Measurements from ENCODE around the gene CYS1. TPM values are rescaled to one million over a fixed set of nuclear protein-coding genes. Genes with fewer than 3 reads are reported as not detected.
"Not testable (repeated sequence)": the region's sequence is repeated elsewhere in the genome, so short reads cannot be mapped to it uniquely, and the experiment has no call there.

Gene CYS1
- total and polyA plus RNA-seq, 7 experiments from 2014 or later, result 1.3 TPM; not detected in 6

DNA sequence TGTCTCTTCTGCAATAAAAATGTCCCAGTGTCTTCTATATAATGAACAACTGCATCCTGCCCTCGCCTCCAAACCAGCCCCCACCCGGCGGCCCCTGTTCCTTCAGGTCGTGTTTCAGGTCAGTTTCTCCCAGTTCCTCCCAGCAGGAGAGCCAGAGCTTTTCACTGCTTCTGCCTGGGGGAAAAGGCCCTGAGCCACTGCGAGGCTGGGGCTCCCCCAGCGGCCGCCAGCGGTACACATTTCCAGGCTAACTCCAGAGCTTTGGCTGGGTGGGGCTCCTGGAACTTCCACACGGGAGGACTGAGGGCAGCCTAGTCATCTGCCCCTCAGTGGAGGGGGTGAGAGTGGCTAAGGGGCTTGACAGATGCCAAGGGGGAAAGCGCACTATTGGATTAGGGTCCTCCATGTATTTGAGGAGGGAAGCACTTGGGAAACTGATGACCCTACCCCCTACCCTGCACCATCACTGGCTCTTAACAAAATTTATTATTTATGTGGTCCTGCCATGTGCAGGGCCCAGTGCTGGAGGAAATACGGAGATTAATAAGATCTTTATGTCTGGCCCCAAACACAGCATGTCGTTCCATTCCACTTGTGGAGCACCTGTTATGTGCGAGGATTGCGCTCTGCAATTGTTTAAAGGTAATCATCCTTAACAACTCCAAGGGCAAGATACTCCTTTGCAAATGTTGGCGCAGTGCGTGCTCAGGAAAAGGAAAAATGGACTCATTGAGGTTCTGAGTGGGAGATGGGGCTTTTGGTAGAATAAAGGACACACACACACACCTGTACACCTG, 17.3 kb upstream of the CYS1 start:
- ChIA-PET POLR2A (interaction anchor here (0.7 kb wide), 1 partner anchor 135 kb away, joined by 3 read pairs; no protein-coding TSS in a partner anchor), CTCF (interaction anchor here (0.6 to 2.5 kb wide), 3 partner anchors 10 to 57 kb away, joined by 3 to 11 read pairs (median 5); no protein-coding TSS in a partner anchor)
- Mint-ChIP-seq H3K36me3 (peaks cover 0 to 3% (median 2%) of the 10 kb centered on the region in 5 donors), H3K9me3 (peaks cover 0 to 3% (median 0%) of the 10 kb centered on the region in 11 donors), H3K27ac (peak overlapping the region in 1 of 9 donors; percentile 24), H3K27me3 (peaks cover 27 to 54% (median 37%) of the 10 kb centered on the region in 5 donors), H3K4me3 (no peak overlapping the region), H3K4me1 (peaks cover 0 to 9% (median 1%) of the 10 kb centered on the region in 7 donors)
- no peaks in the 10 kb centered on the region for H3K4me1 ChIP-seq (ENCODE audit: control insufficient read depth in 2 of 2, insufficient read depth in 2 of 2, low read length in 2 of 2)
- no peak overlapping the region for H3K27ac ChIP-seq (ENCODE audit: low read depth, low read length)
- H3K4me3 ChIP-seq (ENCODE audit: low read length), result no peak overlapping the region
- ATAC-seq (peak; percentile 77), DNase-seq (peak in 2 of 9 donors; percentile 26 to 53)
- H3K9me3 ChIP-seq (ENCODE audit: control insufficient read depth in 2 of 3, low read length in 3 of 3), result no peaks in the 10 kb centered on the region
- no peaks in the 10 kb centered on the region for H3K36me3 ChIP-seq (ENCODE audit: control insufficient read depth in 2 of 3, insufficient read depth in 3 of 3, low read length in 3 of 3)
- intact Hi-C loops (cut with micrococcal nuclease), result loop anchor here (1.0 kb wide), 1 partner anchor 25 kb away; no protein-coding TSS in a partner anchor
- peaks cover 0 to 2% of the 10 kb centered on the region in 2 donors for H3K27me3 ChIP-seq (ENCODE audit: control insufficient read depth in 2 of 2, insufficient read depth in 2 of 2, low read length in 2 of 2)

- H3K4me1 Mint-ChIP-seq, result peaks cover 0 to 14% (median 4%) of the 10 kb centered on the region in 7 donors
- no peak overlapping the region for H3K27ac Mint-ChIP-seq
- Histone ChIP-seq H3K27ac (ENCODE audit: low read depth, low read length) (no peak overlapping the region), H3K4me1 (ENCODE audit: control insufficient read depth in 2 of 2, insufficient read depth in 2 of 2, low read length in 2 of 2) (no peaks in the 10 kb centered on the region), H3K27me3 (ENCODE audit: control insufficient read depth in 2 of 2, insufficient read depth in 2 of 2, low read length in 2 of 2) (peaks cover 0 to 3% of the 10 kb centered on the region in 2 donors), H3K9me3 (ENCODE audit: control insufficient read depth in 2 of 3, low read length in 3 of 3) (no peaks in the 10 kb centered on the region), H3K36me3 (ENCODE audit: control insufficient read depth in 2 of 3, insufficient read depth in 3 of 3, low read length in 3 of 3) (no peaks in the 10 kb centered on the region), H3K4me3 (ENCODE audit: low read length) (no peak overlapping the region)
- POLR2A ChIA-PET, result interaction anchor here (0.7 kb wide), 1 partner anchor 134 kb away, joined by 3 read pairs; no protein-coding TSS in a partner anchor
- DNase-seq, result no peak
- peaks cover 0 to 10% (median 3%) of the 10 kb centered on the region in 11 donors for H3K9me3 Mint-ChIP-seq
- H3K36me3 Mint-ChIP-seq, result peaks cover 0 to 5% (median 2%) of the 10 kb centered on the region in 5 donors
- H3K27me3 Mint-ChIP-seq, result peaks cover 36 to 58% (median 45%) of the 10 kb centered on the region in 5 donors
- intact Hi-C loops (cut with micrococcal nuclease), result loop anchor here (1.0 kb wide), 1 partner anchor 24 kb away; no protein-coding TSS in a partner anchor
- ATAC-seq, result no peak
- no peak overlapping the region for H3K4me3 Mint-ChIP-seq
- CTCF ChIA-PET, result interaction anchor here (1.0 to 2.5 kb wide), 2 partner anchors 9 to 24 kb away, joined by 3 to 11 read pairs; no protein-coding TSS in a partner anchor
These were observed 16.4 kb upstream of the CYS1 start for GRCh38 chr2:10096641-10097040.

GRCh38 chr2:10095175-10095574, 15.0 kb upstream of the CYS1 start:
- Histone ChIP-seq H3K36me3 (ENCODE audit: control insufficient read depth in 2 of 3, insufficient read depth in 3 of 3, low read length in 3 of 3) (no peaks in the 10 kb centered on the region), H3K9me3 (ENCODE audit: control insufficient read depth in 2 of 3, low read length in 3 of 3) (no peaks in the 10 kb centered on the region), H3K27ac (ENCODE audit: low read depth, low read length) (no peak overlapping the region), H3K4me3 (ENCODE audit: low read length) (no peak overlapping the region), H3K4me1 (ENCODE audit: control insufficient read depth in 2 of 2, insufficient read depth in 2 of 2, low read length in 2 of 2) (no peaks in the 10 kb centered on the region), H3K27me3 (ENCODE audit: control insufficient read depth in 2 of 2, insufficient read depth in 2 of 2, low read length in 2 of 2) (peaks cover 0 to 3% of the 10 kb centered on the region in 2 donors)
- peaks cover 5 to 17% (median 10%) of the 10 kb centered on the region in 7 donors for H3K4me1 Mint-ChIP-seq
- CTCF ChIA-PET, result interaction anchor here (0.5 to 1.3 kb wide), 2 partner anchors 26 to 932 kb away, joined by 3 to 4 read pairs; no protein-coding TSS in a partner anchor
- H3K4me3 Mint-ChIP-seq, result no peak overlapping the region
- ATAC-seq (no peak), DNase-seq (no peak)
- no peak overlapping the region for H3K27ac Mint-ChIP-seq
- peaks cover 0 to 5% (median 4%) of the 10 kb centered on the region in 5 donors for H3K36me3 Mint-ChIP-seq
- POLR2A ChIA-PET, result no interaction called here
- peaks cover 0 to 10% (median 3%) of the 10 kb centered on the region in 11 donors for H3K9me3 Mint-ChIP-seq
- peaks cover 47 to 58% (median 56%) of the 10 kb centered on the region in 5 donors for H3K27me3 Mint-ChIP-seq
- intact Hi-C loops (cut with micrococcal nuclease), result no loop called here

GRCh38 chr2:10094271-10094814, 14.1 kb upstream of the CYS1 start:
- ChIA-PET POLR2A (no interaction called here), CTCF (interaction anchor here (0.5 to 1.3 kb wide), 3 partner anchors 22 to 932 kb away, joined by 3 to 4 read pairs (median 4); no protein-coding TSS in a partner anchor)
- no peak overlapping the region for H3K27ac ChIP-seq (ENCODE audit: low read depth, low read length)
- Mint-ChIP-seq H3K27me3 (peaks cover 55 to 66% (median 62%) of the 10 kb centered on the region in 5 donors), H3K36me3 (peaks cover 0 to 5% (median 4%) of the 10 kb centered on the region in 5 donors), H3K27ac (no peak overlapping the region), H3K4me3 (no peak overlapping the region), H3K4me1 (peaks cover 5 to 17% (median 10%) of the 10 kb centered on the region in 7 donors), H3K9me3 (peaks cover 0 to 10% (median 3%) of the 10 kb centered on the region in 11 donors)
- ATAC-seq (no peak), DNase-seq (no peak)
- H3K27me3 ChIP-seq (ENCODE audit: control insufficient read depth in 2 of 2, insufficient read depth in 2 of 2, low read length in 2 of 2), result peaks cover 0 to 3% of the 10 kb centered on the region in 2 donors
- H3K4me1 ChIP-seq (ENCODE audit: control insufficient read depth in 2 of 2, insufficient read depth in 2 of 2, low read length in 2 of 2), result no peaks in the 10 kb centered on the region
- intact Hi-C loops (cut with micrococcal nuclease), result no loop called here
- H3K4me3 ChIP-seq (ENCODE audit: low read length), result no peak overlapping the region
- H3K36me3 ChIP-seq (ENCODE audit: control insufficient read depth in 2 of 3, insufficient read depth in 3 of 3, low read length in 3 of 3), result no peaks in the 10 kb centered on the region
- H3K9me3 ChIP-seq (ENCODE audit: control insufficient read depth in 2 of 3, low read length in 3 of 3), result no peaks in the 10 kb centered on the region

- ATAC-seq; POLR2A ChIA-PET; H3K27me3 ChIP-seq (ENCODE audit: control insufficient read depth in 2 of 2, insufficient read depth in 2 of 2, low read length in 2 of 2): not testable (repeated sequence)
These were observed 11.7 kb upstream of the CYS1 start for GRCh38 chr2:10091889-10092244.

DNA sequence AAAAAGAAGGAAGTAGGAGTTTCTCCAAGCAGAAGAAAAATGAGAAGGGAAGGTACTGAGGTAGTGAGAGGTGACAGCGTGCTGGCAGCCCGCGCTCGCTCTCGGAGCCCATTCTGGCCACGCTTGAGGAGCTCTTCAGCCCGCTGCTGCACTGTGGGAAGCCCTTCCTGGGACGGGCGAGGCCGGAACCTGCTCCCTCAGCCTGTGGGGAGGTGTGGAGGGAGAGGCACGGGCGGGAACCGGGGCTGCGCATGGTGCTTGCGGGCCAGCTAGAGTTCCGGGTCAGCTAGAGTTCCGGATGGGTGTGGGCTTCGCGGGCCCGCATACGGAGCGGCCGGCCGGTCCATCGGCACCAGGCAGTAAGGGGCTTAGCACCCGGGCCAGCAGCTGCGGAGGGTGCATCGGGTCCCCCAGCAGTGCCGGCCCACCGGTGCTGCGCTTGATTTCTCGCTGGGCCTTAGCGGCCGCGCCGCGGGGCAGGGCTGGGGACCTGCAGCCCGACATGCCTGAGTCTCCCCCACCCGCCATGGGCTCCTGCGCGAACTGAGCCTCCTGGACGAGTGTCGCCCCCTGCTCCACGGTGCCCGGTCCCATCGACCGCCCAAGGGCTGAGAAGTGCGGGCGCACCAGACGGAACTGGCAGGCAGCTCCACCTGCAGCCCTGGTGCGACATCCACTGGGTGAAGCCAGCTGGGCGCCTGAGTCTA, 11.1 kb upstream of the CYS1 start:
- peaks cover 0 to 3% of the 10 kb centered on the region in 2 donors for H3K27me3 ChIP-seq (ENCODE audit: control insufficient read depth in 2 of 2, insufficient read depth in 2 of 2, low read length in 2 of 2)
- no peak overlapping the region for H3K27ac Mint-ChIP-seq
- peak in 4 of 9 donors; percentile 15 to 36 (median 22) for DNase-seq

More at GRCh38 chr2:10091889-10092244, 11.7 kb upstream of the CYS1 start:
- H3K36me3 Mint-ChIP-seq; intact Hi-C loops (cut with micrococcal nuclease); H3K4me3 ChIP-seq (ENCODE audit: low read length); H3K27ac Mint-ChIP-seq; H3K4me1 ChIP-seq (ENCODE audit: control insufficient read depth in 2 of 2, insufficient read depth in 2 of 2, low read length in 2 of 2); DNase-seq; H3K36me3 ChIP-seq (ENCODE audit: control insufficient read depth in 2 of 3, insufficient read depth in 3 of 3, low read length in 3 of 3); H3K9me3 ChIP-seq (ENCODE audit: control insufficient read depth in 2 of 3, low read length in 3 of 3); H3K27ac ChIP-seq (ENCODE audit: low read depth, low read length): not testable (repeated sequence)
- Mint-ChIP-seq H3K27me3 (peaks cover 55 to 80% (median 65%) of the 10 kb centered on the region in 5 donors), H3K4me1 (peaks cover 5 to 11% (median 8%) of the 10 kb centered on the region in 7 donors), H3K4me3 (peak overlapping the region in 8 of 10 donors; percentile 32 to 75 (median 44)), H3K9me3 (peaks cover 0 to 10% (median 3%) of the 10 kb centered on the region in 11 donors)
- CTCF ChIA-PET, result interaction anchor here (0.9 to 1.9 kb wide), 3 partner anchors 17 to 343 kb away, joined by 3 to 8 read pairs (median 5); no protein-coding TSS in a partner anchor

More for the DNA sequence above, 11.1 kb upstream of the CYS1 start:
- Mint-ChIP-seq H3K9me3 (peaks cover 0 to 10% (median 3%) of the 10 kb centered on the region in 11 donors), H3K4me1 (peaks cover 5 to 11% (median 8%) of the 10 kb centered on the region in 7 donors), H3K4me3 (peak overlapping the region; percentile 25 to 87 (median 72)), H3K27me3 (peaks cover 56 to 83% (median 68%) of the 10 kb centered on the region in 5 donors), H3K36me3 (peaks cover 0 to 5% (median 4%) of the 10 kb centered on the region in 5 donors)
- H3K36me3 ChIP-seq (ENCODE audit: control insufficient read depth in 2 of 3, insufficient read depth in 3 of 3, low read length in 3 of 3), result no peaks in the 10 kb centered on the region
- CTCF ChIA-PET, result interaction anchor here (0.9 to 1.9 kb wide), 3 partner anchors 17 to 344 kb away, joined by 3 to 8 read pairs (median 5); no protein-coding TSS in a partner anchor
- H3K4me3 ChIP-seq (ENCODE audit: low read length), result no peak overlapping the region
- intact Hi-C loops (cut with micrococcal nuclease), result no loop called here
- no peaks in the 10 kb centered on the region for H3K9me3 ChIP-seq (ENCODE audit: control insufficient read depth in 2 of 3, low read length in 3 of 3)
- ATAC-seq, result peak; percentile 46
- no peaks in the 10 kb centered on the region for H3K4me1 ChIP-seq (ENCODE audit: control insufficient read depth in 2 of 2, insufficient read depth in 2 of 2, low read length in 2 of 2)
- H3K27ac ChIP-seq (ENCODE audit: low read depth, low read length), result no peak overlapping the region
- POLR2A ChIA-PET, result no interaction called here

All from naive thymus-derived CD4-positive, alpha-beta T cell (primary cell).